Measurements from ENCODE around the gene CTXND1.

Gene CTXND1

DNA sequence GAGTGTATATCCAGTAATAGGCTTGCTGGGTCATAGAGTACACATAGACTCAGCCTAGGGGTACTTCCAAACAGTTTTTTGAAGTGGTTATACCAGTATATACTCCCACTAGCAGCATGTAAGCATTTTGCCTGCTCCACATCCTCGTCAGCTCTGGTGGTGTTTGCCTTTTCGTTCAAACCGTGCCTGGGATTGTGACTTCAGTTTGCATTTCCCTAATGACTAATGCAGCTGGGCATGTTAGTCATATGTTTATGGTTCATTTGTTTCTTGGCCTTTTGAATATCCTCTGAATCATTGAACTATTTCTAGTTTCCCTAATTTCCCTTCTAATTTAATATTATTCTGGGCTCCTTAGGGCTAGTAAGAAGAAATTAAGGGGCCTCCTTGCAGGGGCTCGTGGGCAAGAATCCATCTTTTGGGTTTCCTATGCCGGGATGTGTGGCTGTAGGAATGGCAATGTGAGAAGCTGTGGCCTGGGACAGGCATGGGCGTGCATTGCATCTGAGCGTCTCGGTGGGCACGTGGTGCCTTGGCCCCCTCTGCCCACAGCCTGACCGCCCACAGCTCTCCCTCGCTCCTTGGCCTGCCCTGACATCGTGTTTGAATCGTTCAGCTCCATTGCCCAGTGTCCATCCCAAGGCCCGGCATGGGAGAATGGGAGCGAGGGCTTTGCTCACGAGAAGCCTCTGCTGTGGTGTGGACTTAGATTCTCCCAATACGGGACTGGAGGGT, 72.8 kb downstream of the CTXND1 start:
- peak overlapping the region; percentile 74 for H3K27ac ChIP-seq (ENCODE audit: low read length, poor library complexity, severe bottlenecking)
- no peak overlapping the region for H2AFZ ChIP-seq (ENCODE audit: low read depth, low read length)
- WGBS, result 89% methylated on average over 14 of the region's 17 CpGs
- H3K23ac ChIP-seq (ENCODE audit: low read length in 2 of 2), result no peak overlapping the region
- no peaks in the 10 kb centered on the region for H3K9me3 ChIP-seq (ENCODE audit: control insufficient read depth, low read length)
- H2BK12ac ChIP-seq (ENCODE audit: low read length in 2 of 2), result peak overlapping the region; percentile 26 to 61
- peak overlapping the region in 1 of 2 experiments; percentile 19 for H3K14ac ChIP-seq (ENCODE audit: low read length in 2 of 2)
- H3K4me2 ChIP-seq (ENCODE audit: low read length, poor library complexity, severe bottlenecking), result no peak overlapping the region
- H2AK5ac ChIP-seq (ENCODE audit: low read length, severe bottlenecking), result peak overlapping the region; percentile 74
- H4K8ac ChIP-seq (ENCODE audit: low read length), result peak overlapping the region; percentile 16
- peak overlapping the region; percentile 10 to 50 for H3K18ac ChIP-seq (ENCODE audit: low read depth in 1 of 2, low read length in 2 of 2)
- H3K4ac ChIP-seq (ENCODE audit: low read depth in 1 of 2, low read length in 2 of 2), result peak overlapping the region; percentile 0 to 8
- H3K4me1 ChIP-seq (ENCODE audit: control insufficient read depth, insufficient read depth, low read depth, low read length), result peaks cover 11% of the 10 kb centered on the region
- no peak overlapping the region for H2BK5ac ChIP-seq (ENCODE audit: low read depth, low read length, poor library complexity, severe bottlenecking)
- H3K79me1 ChIP-seq (replicated peaks; ENCODE audit: low read length, poor library complexity, severe bottlenecking), result no peaks in the 10 kb centered on the region
- peak overlapping the region; percentile 16 for H4K91ac ChIP-seq (ENCODE audit: low read length)
- peaks cover 65% of the 10 kb centered on the region in 2 experiments for H3K36me3 ChIP-seq (ENCODE audit: control insufficient read depth in 1 of 2, insufficient read depth in 2 of 2, low read depth in 1 of 2, low read length in 2 of 2)
- H3K27me3 ChIP-seq (ENCODE audit: control insufficient read depth in 1 of 2, insufficient read depth in 1 of 2, low read length in 2 of 2), result no peaks in the 10 kb centered on the region
- no peak overlapping the region for H2BK120ac ChIP-seq (ENCODE audit: low read depth, low read length)
- peak overlapping the region; percentile 17 for H3K9ac ChIP-seq (ENCODE audit: low read length)
- peak overlapping the region in 1 of 2 experiments; percentile 39 for H3K4me3 ChIP-seq (ENCODE audit: insufficient read depth in 1 of 2, low read depth in 1 of 2, low read length in 2 of 2)
- no peak overlapping the region for H2BK15ac ChIP-seq (ENCODE audit: low read depth, poor library complexity, severe bottlenecking)
- DNase-seq, result peak; percentile 90

DNA sequence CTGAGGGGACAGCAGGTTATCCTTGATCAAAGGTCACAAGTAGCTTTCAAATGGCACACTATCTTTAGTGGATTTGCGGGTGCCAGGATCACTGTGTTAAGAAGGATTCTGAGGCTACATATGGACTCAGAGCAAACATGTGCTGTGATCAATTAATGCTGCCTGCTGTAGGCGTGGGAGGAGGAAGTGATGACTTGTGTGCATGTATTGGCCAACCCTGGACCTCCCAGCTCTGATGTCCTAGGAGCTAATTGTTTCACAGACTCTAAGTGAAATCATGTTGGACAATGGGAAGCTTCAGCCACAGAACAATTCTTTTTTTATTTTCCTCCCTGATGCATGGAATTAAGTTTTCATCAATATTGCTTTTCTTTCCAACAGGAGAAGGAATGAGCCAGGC, 74.9 kb downstream of the CTXND1 start:
- H4K91ac ChIP-seq (ENCODE audit: low read length), result no peak overlapping the region
- H3K9me3 ChIP-seq (ENCODE audit: control insufficient read depth, low read length), result no peaks in the 10 kb centered on the region
- peaks cover 13% of the 10 kb centered on the region for H3K4me1 ChIP-seq (ENCODE audit: control insufficient read depth, insufficient read depth, low read depth, low read length)
- H3K4me2 ChIP-seq (ENCODE audit: low read length, poor library complexity, severe bottlenecking), result no peak overlapping the region
- H3K23ac ChIP-seq (ENCODE audit: low read length in 2 of 2), result no peak overlapping the region
- peaks cover 51 to 72% of the 10 kb centered on the region in 2 experiments for H3K36me3 ChIP-seq (ENCODE audit: control insufficient read depth in 1 of 2, insufficient read depth in 2 of 2, low read depth in 1 of 2, low read length in 2 of 2)
- no peaks in the 10 kb centered on the region for H3K79me1 ChIP-seq (replicated peaks; ENCODE audit: low read length, poor library complexity, severe bottlenecking)
- no peak overlapping the region for H3K4me3 ChIP-seq (ENCODE audit: insufficient read depth in 1 of 2, low read depth in 1 of 2, low read length in 2 of 2)
- H2AFZ ChIP-seq (ENCODE audit: low read depth, low read length), result no peak overlapping the region
- 91% methylated on average over 2 of the region's 2 CpGs for WGBS
- H2BK15ac ChIP-seq (ENCODE audit: low read depth, poor library complexity, severe bottlenecking), result no peak overlapping the region
- no peak overlapping the region for H3K9ac ChIP-seq (ENCODE audit: low read length)
- no peak overlapping the region for H3K4ac ChIP-seq (ENCODE audit: low read depth in 1 of 2, low read length in 2 of 2)
- no peak for DNase-seq
- H3K27me3 ChIP-seq (ENCODE audit: control insufficient read depth in 1 of 2, insufficient read depth in 1 of 2, low read length in 2 of 2), result no peaks in the 10 kb centered on the region
- no peak overlapping the region for H2BK5ac ChIP-seq (ENCODE audit: low read depth, low read length, poor library complexity, severe bottlenecking)
- no peak overlapping the region for H3K27ac ChIP-seq (ENCODE audit: low read length, poor library complexity, severe bottlenecking)
- H3K18ac ChIP-seq (ENCODE audit: low read depth in 1 of 2, low read length in 2 of 2), result no peak overlapping the region
- no peak overlapping the region for H3K14ac ChIP-seq (ENCODE audit: low read length in 2 of 2)
- H2BK120ac ChIP-seq (ENCODE audit: low read depth, low read length), result no peak overlapping the region
- H4K8ac ChIP-seq (ENCODE audit: low read length), result no peak overlapping the region
- H2AK5ac ChIP-seq (ENCODE audit: low read length, severe bottlenecking), result no peak overlapping the region
- no peak overlapping the region for H2BK12ac ChIP-seq (ENCODE audit: low read length in 2 of 2)

DNA sequence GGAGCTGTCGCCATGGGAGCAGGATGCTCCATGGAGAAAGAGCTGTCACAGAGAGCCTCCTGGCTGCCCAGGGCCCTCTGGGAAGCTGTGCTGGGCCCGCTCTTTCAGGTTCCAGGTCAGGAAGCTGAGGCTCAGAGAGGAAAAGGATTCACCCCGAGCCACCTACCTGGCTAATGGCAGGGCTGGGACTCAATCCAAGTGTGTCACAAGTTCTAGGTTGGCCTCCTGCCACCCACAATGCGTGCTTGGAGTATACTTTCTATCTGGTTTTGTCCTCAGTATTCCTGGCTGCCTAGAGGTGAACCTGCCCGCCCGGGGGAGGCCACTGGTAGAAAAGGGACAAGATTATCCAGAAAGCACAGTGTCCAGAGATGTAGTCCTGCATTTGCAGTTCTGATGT, 75.6 kb downstream of the CTXND1 start:
- Histone ChIP-seq H2AFZ (ENCODE audit: low read depth, low read length) (no peak overlapping the region), H3K4me1 (ENCODE audit: control insufficient read depth, insufficient read depth, low read depth, low read length) (peaks cover 13% of the 10 kb centered on the region), H2AK5ac (ENCODE audit: low read length, severe bottlenecking) (no peak overlapping the region), H2BK5ac (ENCODE audit: low read depth, low read length, poor library complexity, severe bottlenecking) (no peak overlapping the region), H3K36me3 (ENCODE audit: control insufficient read depth in 1 of 2, insufficient read depth in 2 of 2, low read depth in 1 of 2, low read length in 2 of 2) (peaks cover 51 to 73% of the 10 kb centered on the region in 2 experiments), H3K23ac (ENCODE audit: low read length in 2 of 2) (no peak overlapping the region), H3K9ac (ENCODE audit: low read length) (no peak overlapping the region), H3K27me3 (ENCODE audit: control insufficient read depth in 1 of 2, insufficient read depth in 1 of 2, low read length in 2 of 2) (no peaks in the 10 kb centered on the region), H3K9me3 (ENCODE audit: control insufficient read depth, low read length) (no peaks in the 10 kb centered on the region), H4K91ac (ENCODE audit: low read length) (no peak overlapping the region), H3K4ac (ENCODE audit: low read depth in 1 of 2, low read length in 2 of 2) (no peak overlapping the region), H3K4me3 (ENCODE audit: insufficient read depth in 1 of 2, low read depth in 1 of 2, low read length in 2 of 2) (no peak overlapping the region), H2BK12ac (ENCODE audit: low read length in 2 of 2) (no peak overlapping the region), H3K14ac (ENCODE audit: low read length in 2 of 2) (no peak overlapping the region), H2BK120ac (ENCODE audit: low read depth, low read length) (no peak overlapping the region), H3K27ac (ENCODE audit: low read length, poor library complexity, severe bottlenecking) (no peak overlapping the region), H3K4me2 (ENCODE audit: low read length, poor library complexity, severe bottlenecking) (no peak overlapping the region), H4K8ac (ENCODE audit: low read length) (no peak overlapping the region), H2BK15ac (ENCODE audit: low read depth, poor library complexity, severe bottlenecking) (no peak overlapping the region), H3K79me1 (replicated peaks; ENCODE audit: low read length, poor library complexity, severe bottlenecking) (no peaks in the 10 kb centered on the region), H3K18ac (ENCODE audit: low read depth in 1 of 2, low read length in 2 of 2) (no peak overlapping the region)
- DNase-seq, result no peak
- 83% methylated on average over 6 of the region's 6 CpGs for WGBS

DNA sequence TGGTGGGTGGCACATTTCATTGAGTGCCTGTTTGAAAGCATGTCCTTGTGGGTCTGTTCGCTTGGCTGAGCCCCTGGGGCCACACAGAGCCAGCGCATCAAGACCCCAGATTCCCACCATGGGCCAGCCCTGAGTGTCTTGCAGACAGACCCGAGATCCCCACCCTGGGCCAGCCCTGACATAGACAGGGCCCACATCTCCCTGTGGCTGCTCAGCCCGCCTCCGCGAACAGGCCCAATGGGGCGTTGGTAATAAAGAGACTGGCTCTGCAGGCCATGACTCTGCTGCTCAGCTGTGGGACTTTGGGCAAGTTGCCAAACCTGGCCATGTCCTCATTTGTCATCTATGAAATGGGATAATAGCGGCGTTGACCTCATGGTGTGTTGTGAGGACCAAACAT, 76.6 kb downstream of the CTXND1 start:
- H3K36me3 ChIP-seq (ENCODE audit: control insufficient read depth in 1 of 2, insufficient read depth in 2 of 2, low read depth in 1 of 2, low read length in 2 of 2), result peaks cover 46 to 67% of the 10 kb centered on the region in 2 experiments
- no peak overlapping the region for H3K14ac ChIP-seq (ENCODE audit: low read length in 2 of 2)
- WGBS, result 95% methylated on average over 9 of the region's 9 CpGs
- H3K9me3 ChIP-seq (ENCODE audit: control insufficient read depth, low read length), result no peaks in the 10 kb centered on the region
- no peak overlapping the region for H2BK5ac ChIP-seq (ENCODE audit: low read depth, low read length, poor library complexity, severe bottlenecking)
- no peak overlapping the region for H2AFZ ChIP-seq (ENCODE audit: low read depth, low read length)
- H4K8ac ChIP-seq (ENCODE audit: low read length), result no peak overlapping the region
- H3K4ac ChIP-seq (ENCODE audit: low read depth in 1 of 2, low read length in 2 of 2), result no peak overlapping the region
- no peaks in the 10 kb centered on the region for H3K27me3 ChIP-seq (ENCODE audit: control insufficient read depth in 1 of 2, insufficient read depth in 1 of 2, low read length in 2 of 2)
- peaks cover 13% of the 10 kb centered on the region for H3K4me1 ChIP-seq (ENCODE audit: control insufficient read depth, insufficient read depth, low read depth, low read length)
- DNase-seq, result no peak
- H3K4me2 ChIP-seq (ENCODE audit: low read length, poor library complexity, severe bottlenecking), result no peak overlapping the region
- H2BK15ac ChIP-seq (ENCODE audit: low read depth, poor library complexity, severe bottlenecking), result no peak overlapping the region
- H3K4me3 ChIP-seq (ENCODE audit: insufficient read depth in 1 of 2, low read depth in 1 of 2, low read length in 2 of 2), result no peak overlapping the region
- no peak overlapping the region for H2AK5ac ChIP-seq (ENCODE audit: low read length, severe bottlenecking)
- no peak overlapping the region for H4K91ac ChIP-seq (ENCODE audit: low read length)
- H3K27ac ChIP-seq (ENCODE audit: low read length, poor library complexity, severe bottlenecking), result no peak overlapping the region
- H2BK120ac ChIP-seq (ENCODE audit: low read depth, low read length), result no peak overlapping the region
- H3K79me1 ChIP-seq (replicated peaks; ENCODE audit: low read length, poor library complexity, severe bottlenecking), result no peaks in the 10 kb centered on the region
- no peak overlapping the region for H3K18ac ChIP-seq (ENCODE audit: low read depth in 1 of 2, low read length in 2 of 2)
- H2BK12ac ChIP-seq (ENCODE audit: low read length in 2 of 2), result no peak overlapping the region
- H3K23ac ChIP-seq (ENCODE audit: low read length in 2 of 2), result no peak overlapping the region
- H3K9ac ChIP-seq (ENCODE audit: low read length), result peak overlapping the region; percentile 66

Data from mesenchymal stem cell (in vitro differentiated cells and primary cell).